ENCODE data around the gene TMSB4X. TPM values are rescaled to one million over a fixed set of nuclear protein-coding genes. Genes with fewer than 3 reads are reported as not detected.

TMSB4X gene
- total RNA-seq (2021) (2,375 to 2,595 TPM (median 2,468 TPM) in 3 replicates), Bru-seq, nascent RNA (percentile 100 among the genes with signal in this experiment)
- long read RNA-seq, experiment 1, transcript TMSB4X-203 (2 exons, 1,702 nt), result minor isoform, 26 of 2,669 reads
- long read RNA-seq, experiment 1, transcript TMSB4X-204 (3 exons, 628 nt), result major isoform, 2,615 of 2,669 reads
- long read RNA-seq, experiment 1, partial matches to known transcripts, result 0 of 2,669 reads
- long read RNA-seq, experiment 1, other reads (novel, unspliced or antisense), result 28 of 2,669 reads
- long read RNA-seq, experiment 2, transcript TMSB4X-204 (3 exons, 628 nt), result major isoform, 1,964 of 2,305 reads
- long read RNA-seq, experiment 2, transcript TMSB4X-203 (2 exons, 1,702 nt), result minor isoform, 246 of 2,305 reads
- long read RNA-seq, experiment 2, partial matches to known transcripts, result 6 of 2,305 reads
- long read RNA-seq, experiment 2, other reads (novel, unspliced or antisense), result 89 of 2,305 reads
- long read RNA-seq, experiment 3, transcript TMSB4X-204 (3 exons, 628 nt), result minor isoform, 9 of 22 reads
- long read RNA-seq, experiment 3, transcript TMSB4X-203 (2 exons, 1,702 nt), result major isoform, 10 of 22 reads
- long read RNA-seq, experiment 3, partial matches to known transcripts, result 1 of 22 reads
- long read RNA-seq, experiment 3, other reads (novel, unspliced or antisense), result 2 of 22 reads

DNA sequence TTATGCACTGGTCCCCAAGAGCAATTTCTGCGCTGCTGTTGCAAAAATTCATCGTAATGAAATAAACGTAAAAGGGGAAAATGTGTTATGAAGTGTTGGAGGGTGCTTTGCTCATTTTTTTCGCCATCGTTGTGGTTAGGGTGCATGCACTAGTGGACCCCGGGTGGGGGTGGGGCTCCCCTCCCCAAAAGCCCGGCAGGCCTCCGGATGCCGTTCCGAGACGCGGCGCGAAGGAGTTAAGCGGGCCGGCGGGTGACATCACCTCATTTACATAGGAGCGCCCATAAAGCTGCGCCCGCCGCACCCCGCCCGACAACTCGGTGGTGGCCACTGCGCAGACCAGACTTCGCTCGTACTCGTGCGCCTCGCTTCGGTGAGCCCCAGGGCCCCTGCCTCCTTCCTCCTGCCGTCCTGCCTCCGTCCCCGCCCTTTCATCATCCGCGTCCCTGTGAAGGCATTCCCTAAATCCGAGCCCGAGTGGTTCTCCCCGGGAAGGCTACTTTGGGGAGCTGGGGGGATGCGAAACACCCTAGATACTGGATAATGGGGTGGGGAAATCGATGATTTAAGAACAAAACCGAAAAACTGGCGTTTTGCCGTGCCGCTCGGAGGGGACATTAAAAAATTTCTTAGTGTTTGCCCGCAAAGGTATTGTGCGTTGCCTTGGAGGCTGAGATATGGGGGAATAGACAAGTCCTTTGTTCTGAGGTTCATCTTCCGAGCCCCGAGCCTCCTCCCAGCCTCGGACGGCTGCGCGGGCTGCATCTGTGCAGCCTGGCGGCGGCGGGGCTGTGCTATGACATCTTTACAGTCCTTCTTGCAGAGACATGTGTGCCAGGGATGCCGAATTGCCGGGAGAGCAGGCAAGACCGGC, at the start of gene TMSB4X:
TMSB4X (plus strand) TSS at position 315 of the 874 bp plus-strand sequence.
- DNase-seq (ENCODE audit: low spot score) (peak; percentile 79), ATAC-seq (peak; percentile 58)
- Mint-ChIP-seq H3K27ac (peak within 1 kb of the TSS; percentile 98), H3K36me3 (peaks cover 26% of the 10 kb centered on the region), H3K9me3 (no peaks in the 10 kb centered on the region), H3K4me3 (peak within 1 kb of the TSS; percentile 93), H3K27me3 (ENCODE audit: low read depth) (no peaks in the 10 kb centered on the region), H3K4me1 (peaks cover 65% of the 10 kb centered on the region)
- ChIA-PET POLR2A (interaction anchor here (1.0 to 2.3 kb wide), 9 partner anchors 20 to 760 kb away, joined by 3 to 11 read pairs (median 4); partner anchors contain the start of genes OFD1 and TRAPPC2), CTCF (interaction anchor here (1.0 kb wide), 1 partner anchor 513 kb away, joined by 3 read pairs; no protein-coding TSS in a partner anchor)
- TF ChIP-seq, protein P1, sequence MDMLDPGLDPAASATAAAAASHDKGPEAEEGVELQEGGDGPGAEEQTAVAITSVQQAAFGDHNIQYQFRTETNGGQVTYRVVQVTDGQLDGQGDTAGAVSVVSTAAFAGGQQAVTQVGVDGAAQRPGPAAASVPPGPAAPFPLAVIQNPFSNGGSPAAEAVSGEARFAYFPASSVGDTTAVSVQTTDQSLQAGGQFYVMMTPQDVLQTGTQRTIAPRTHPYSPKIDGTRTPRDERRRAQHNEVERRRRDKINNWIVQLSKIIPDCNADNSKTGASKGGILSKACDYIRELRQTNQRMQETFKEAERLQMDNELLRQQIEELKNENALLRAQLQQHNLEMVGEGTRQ (CRISPR knock-in tag; IDR thresholded peaks at IDR 0.05), result no peak
- TF ChIP-seq, protein P2, sequence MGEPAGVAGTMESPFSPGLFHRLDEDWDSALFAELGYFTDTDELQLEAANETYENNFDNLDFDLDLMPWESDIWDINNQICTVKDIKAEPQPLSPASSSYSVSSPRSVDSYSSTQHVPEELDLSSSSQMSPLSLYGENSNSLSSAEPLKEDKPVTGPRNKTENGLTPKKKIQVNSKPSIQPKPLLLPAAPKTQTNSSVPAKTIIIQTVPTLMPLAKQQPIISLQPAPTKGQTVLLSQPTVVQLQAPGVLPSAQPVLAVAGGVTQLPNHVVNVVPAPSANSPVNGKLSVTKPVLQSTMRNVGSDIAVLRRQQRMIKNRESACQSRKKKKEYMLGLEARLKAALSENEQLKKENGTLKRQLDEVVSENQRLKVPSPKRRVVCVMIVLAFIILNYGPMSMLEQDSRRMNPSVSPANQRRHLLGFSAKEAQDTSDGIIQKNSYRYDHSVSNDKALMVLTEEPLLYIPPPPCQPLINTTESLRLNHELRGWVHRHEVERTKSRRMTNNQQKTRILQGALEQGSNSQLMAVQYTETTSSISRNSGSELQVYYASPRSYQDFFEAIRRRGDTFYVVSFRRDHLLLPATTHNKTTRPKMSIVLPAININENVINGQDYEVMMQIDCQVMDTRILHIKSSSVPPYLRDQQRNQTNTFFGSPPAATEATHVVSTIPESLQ (CRISPR knock-in tag; IDR thresholded peaks at IDR 0.05), result no peak
- TF ChIP-seq, protein P3, sequence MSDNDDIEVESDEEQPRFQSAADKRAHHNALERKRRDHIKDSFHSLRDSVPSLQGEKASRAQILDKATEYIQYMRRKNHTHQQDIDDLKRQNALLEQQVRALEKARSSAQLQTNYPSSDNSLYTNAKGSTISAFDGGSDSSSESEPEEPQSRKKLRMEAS (CRISPR knock-in tag; IDR thresholded peaks at IDR 0.05), result no peak
- TF ChIP-seq, protein P4, sequence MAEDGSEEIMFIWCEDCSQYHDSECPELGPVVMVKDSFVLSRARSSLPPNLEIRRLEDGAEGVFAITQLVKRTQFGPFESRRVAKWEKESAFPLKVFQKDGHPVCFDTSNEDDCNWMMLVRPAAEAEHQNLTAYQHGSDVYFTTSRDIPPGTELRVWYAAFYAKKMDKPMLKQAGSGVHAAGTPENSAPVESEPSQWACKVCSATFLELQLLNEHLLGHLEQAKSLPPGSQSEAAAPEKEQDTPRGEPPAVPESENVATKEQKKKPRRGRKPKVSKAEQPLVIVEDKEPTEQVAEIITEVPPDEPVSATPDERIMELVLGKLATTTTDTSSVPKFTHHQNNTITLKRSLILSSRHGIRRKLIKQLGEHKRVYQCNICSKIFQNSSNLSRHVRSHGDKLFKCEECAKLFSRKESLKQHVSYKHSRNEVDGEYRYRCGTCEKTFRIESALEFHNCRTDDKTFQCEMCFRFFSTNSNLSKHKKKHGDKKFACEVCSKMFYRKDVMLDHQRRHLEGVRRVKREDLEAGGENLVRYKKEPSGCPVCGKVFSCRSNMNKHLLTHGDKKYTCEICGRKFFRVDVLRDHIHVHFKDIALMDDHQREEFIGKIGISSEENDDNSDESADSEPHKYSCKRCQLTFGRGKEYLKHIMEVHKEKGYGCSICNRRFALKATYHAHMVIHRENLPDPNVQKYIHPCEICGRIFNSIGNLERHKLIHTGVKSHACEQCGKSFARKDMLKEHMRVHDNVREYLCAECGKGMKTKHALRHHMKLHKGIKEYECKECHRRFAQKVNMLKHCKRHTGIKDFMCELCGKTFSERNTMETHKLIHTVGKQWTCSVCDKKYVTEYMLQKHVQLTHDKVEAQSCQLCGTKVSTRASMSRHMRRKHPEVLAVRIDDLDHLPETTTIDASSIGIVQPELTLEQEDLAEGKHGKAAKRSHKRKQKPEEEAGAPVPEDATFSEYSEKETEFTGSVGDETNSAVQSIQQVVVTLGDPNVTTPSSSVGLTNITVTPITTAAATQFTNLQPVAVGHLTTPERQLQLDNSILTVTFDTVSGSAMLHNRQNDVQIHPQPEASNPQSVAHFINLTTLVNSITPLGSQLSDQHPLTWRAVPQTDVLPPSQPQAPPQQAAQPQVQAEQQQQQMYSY (CRISPR knock-in tag; IDR thresholded peaks at IDR 0.05), result no peak
- TF ChIP-seq, protein P5, sequence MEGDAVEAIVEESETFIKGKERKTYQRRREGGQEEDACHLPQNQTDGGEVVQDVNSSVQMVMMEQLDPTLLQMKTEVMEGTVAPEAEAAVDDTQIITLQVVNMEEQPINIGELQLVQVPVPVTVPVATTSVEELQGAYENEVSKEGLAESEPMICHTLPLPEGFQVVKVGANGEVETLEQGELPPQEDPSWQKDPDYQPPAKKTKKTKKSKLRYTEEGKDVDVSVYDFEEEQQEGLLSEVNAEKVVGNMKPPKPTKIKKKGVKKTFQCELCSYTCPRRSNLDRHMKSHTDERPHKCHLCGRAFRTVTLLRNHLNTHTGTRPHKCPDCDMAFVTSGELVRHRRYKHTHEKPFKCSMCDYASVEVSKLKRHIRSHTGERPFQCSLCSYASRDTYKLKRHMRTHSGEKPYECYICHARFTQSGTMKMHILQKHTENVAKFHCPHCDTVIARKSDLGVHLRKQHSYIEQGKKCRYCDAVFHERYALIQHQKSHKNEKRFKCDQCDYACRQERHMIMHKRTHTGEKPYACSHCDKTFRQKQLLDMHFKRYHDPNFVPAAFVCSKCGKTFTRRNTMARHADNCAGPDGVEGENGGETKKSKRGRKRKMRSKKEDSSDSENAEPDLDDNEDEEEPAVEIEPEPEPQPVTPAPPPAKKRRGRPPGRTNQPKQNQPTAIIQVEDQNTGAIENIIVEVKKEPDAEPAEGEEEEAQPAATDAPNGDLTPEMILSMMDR (IDR thresholded peaks at IDR 0.05), result no peak
- no peak for TF ChIP-seq TP53 (CRISPR knock-in tag; IDR thresholded peaks at IDR 0.05)
- TF ChIP-seq, protein P6, sequence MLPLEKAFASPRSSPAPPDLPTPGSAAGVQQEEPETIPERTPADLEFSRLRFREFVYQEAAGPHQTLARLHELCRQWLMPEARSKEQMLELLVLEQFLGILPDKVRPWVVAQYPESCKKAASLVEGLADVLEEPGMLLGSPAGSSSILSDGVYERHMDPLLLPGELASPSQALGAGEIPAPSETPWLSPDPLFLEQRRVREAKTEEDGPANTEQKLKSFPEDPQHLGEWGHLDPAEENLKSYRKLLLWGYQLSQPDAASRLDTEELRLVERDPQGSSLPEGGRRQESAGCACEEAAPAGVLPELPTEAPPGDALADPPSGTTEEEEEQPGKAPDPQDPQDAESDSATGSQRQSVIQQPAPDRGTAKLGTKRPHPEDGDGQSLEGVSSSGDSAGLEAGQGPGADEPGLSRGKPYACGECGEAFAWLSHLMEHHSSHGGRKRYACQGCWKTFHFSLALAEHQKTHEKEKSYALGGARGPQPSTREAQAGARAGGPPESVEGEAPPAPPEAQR (CRISPR knock-in tag; IDR thresholded peaks at IDR 0.05), result no peak
- TF ChIP-seq, protein P7, sequence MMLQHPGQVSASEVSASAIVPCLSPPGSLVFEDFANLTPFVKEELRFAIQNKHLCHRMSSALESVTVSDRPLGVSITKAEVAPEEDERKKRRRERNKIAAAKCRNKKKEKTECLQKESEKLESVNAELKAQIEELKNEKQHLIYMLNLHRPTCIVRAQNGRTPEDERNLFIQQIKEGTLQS (CRISPR knock-in tag; conservative IDR thresholded peaks at IDR 0.05), result no peak
- TF ChIP-seq CREM (CRISPR knock-in tag; IDR thresholded peaks at IDR 0.05), result no peak
- TF ChIP-seq, protein P8, sequence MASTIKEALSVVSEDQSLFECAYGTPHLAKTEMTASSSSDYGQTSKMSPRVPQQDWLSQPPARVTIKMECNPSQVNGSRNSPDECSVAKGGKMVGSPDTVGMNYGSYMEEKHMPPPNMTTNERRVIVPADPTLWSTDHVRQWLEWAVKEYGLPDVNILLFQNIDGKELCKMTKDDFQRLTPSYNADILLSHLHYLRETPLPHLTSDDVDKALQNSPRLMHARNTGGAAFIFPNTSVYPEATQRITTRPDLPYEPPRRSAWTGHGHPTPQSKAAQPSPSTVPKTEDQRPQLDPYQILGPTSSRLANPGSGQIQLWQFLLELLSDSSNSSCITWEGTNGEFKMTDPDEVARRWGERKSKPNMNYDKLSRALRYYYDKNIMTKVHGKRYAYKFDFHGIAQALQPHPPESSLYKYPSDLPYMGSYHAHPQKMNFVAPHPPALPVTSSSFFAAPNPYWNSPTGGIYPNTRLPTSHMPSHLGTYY (CRISPR knock-in tag; IDR thresholded peaks at IDR 0.05), result no peak
- TF ChIP-seq CREB1 (CRISPR knock-in tag; IDR thresholded peaks at IDR 0.05), result peak; percentile 14; the same call in 1 of the 2 replicates
- TF ChIP-seq, protein P9, sequence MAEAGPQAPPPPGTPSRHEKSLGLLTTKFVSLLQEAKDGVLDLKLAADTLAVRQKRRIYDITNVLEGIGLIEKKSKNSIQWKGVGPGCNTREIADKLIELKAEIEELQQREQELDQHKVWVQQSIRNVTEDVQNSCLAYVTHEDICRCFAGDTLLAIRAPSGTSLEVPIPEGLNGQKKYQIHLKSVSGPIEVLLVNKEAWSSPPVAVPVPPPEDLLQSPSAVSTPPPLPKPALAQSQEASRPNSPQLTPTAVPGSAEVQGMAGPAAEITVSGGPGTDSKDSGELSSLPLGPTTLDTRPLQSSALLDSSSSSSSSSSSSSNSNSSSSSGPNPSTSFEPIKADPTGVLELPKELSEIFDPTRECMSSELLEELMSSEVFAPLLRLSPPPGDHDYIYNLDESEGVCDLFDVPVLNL (CRISPR knock-in tag; IDR thresholded peaks at IDR 0.05; ENCODE audit: borderline replicate concordance, low read depth), result no peak
- TF ChIP-seq, protein P10, sequence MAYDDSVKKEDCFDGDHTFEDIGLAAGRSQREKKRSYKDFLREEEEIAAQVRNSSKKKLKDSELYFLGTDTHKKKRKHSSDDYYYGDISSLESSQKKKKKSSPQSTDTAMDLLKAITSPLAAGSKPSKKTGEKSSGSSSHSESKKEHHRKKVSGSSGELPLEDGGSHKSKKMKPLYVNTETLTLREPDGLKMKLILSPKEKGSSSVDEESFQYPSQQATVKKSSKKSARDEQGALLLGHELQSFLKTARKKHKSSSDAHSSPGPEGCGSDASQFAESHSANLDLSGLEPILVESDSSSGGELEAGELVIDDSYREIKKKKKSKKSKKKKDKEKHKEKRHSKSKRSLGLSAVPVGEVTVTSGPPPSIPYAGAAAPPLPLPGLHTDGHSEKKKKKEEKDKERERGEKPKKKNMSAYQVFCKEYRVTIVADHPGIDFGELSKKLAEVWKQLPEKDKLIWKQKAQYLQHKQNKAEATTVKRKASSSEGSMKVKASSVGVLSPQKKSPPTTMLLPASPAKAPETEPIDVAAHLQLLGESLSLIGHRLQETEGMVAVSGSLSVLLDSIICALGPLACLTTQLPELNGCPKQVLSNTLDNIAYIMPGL (CRISPR knock-in tag; IDR thresholded peaks at IDR 0.05), result 0 out of 2 replicates have a peak, but pooled peaks have one; percentile 35
- no peak; the same call in 1 of the 2 replicates for TF ChIP-seq ETV6 (CRISPR knock-in tag; IDR thresholded peaks at IDR 0.05)
